MV-4-11 (cell line): ENCODE measurements around the gene POU2AF2.
A peak's percentile ranks its signal among the peaks of the same experiment; 100 is the strongest.
"Not testable (repeated sequence)": the region's sequence is repeated elsewhere in the genome, so short reads cannot be mapped to it uniquely, and the experiment has no call there.

Source experiments
- DNase-seq: peaks from one replicate; lab custom pipeline; 2025; lab: John Stamatoyannopoulos, UW

The POU2AF2 gene

GRCh38 chr11:111303461-111303860 is 57.9 kb downstream of the POU2AF2 start:
- no peak for DNase-seq

DNA sequence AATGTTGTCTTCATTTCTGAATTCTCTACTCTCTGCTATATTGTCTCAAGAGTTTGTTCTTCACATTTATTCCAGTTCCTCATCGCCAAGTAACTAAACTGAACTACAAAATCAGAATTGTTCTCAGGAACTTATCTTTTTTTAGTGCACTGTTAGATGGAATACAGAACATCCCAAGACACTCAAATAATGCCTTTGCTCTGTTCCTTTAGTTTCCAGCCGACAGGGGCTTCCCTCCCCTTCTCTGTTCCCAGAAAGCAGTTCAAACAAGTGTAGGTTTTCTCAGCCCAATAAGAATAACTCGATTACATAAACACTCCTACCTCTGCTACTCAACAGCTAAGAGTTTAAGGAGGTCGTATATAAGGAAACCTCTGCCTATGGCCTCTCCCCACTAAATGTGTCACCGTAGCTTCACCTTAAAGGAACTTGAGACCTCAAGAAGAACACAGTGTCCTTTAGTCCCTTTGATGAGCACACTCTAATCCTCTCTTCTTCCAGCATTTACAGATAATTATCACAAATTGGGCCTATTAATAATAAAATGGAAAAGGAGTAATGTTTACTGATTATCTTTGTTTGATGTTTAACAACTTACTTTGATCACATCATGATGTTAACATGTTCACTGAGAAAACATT is 59.8 kb downstream of the POU2AF2 start:
- no peak for DNase-seq

DNA sequence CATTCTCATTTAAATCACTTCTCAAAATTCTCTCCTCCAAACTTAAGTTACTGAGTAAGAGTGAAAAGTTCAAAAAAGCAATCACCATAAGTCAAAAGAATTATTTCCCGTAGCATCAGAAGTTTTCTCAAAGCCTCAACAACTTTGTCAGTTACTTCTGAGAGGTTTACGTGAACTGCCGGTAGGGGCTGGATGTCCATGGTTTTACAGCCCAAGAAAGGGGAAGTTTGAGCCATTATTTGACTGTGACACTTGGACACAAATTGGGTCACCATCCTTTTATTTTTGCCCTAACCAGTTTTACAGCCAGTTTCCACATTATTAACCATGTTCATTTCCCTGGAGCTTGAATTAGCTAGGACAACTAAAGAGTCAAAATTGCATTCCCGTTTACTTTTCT is 60.4 kb downstream of the POU2AF2 start:
- DNase-seq = peak; percentile 20

GRCh38 chr11:111306321-111306720 is 60.8 kb downstream of the POU2AF2 start:
- no peak for DNase-seq

GRCh38 chr11:111307472-111308108 is 62.1 kb downstream of the POU2AF2 start:
- DNase-seq = no peak

GRCh38 chr11:111308140-111308539 is 62.6 kb downstream of the POU2AF2 start:
- DNase-seq = no peak

- DNase-seq = no peak
Observed at GRCh38 chr11:111309215-111309915, 63.8 kb downstream of the POU2AF2 start.

DNA sequence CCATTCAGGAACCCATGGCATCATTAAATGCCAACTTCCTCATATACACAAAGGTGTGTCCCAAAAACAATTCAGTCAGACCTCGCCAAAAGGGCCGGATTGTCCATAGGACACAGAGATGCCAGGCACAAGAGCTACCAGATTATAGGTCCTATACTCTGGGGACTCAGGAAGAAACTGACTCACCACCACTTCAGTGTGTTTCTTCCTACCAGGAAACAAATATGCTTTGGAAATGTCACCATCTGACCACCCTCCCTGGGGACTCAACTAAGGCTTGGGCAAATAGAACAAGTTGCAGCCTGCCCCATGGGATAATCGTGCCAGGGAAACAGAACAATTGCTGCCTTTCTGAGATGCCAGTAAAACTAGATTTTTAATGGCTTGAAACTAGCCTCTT is 64.6 kb downstream of the POU2AF2 start:
- no peak for DNase-seq

GRCh38 chr11:111310723-111311122 is 65.2 kb downstream of the POU2AF2 start:
- no peak for DNase-seq

GRCh38 chr11:111312076-111312475 is 66.6 kb downstream of the POU2AF2 start:
- no peak for DNase-seq

DNA sequence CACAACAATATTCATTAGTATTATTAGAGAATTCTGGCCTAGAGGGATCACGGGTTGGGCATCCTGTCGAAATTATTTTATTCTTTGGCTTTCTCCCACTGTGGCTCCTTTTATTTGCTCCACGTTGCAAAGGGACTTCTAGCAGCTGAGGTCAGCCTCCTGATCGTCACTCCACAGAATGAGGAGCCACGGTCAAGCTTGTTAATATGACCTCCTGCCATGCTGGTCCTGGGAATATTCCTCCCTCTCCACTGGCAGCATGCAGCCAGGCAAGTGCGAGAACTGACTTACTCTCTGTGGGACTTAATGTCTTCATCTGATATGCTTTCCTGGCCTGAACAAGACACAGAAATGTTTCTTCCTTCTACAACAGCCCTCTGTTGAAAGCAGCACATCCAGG is 73.8 kb downstream of the POU2AF2 start:
- DNase-seq = no peak

DNA sequence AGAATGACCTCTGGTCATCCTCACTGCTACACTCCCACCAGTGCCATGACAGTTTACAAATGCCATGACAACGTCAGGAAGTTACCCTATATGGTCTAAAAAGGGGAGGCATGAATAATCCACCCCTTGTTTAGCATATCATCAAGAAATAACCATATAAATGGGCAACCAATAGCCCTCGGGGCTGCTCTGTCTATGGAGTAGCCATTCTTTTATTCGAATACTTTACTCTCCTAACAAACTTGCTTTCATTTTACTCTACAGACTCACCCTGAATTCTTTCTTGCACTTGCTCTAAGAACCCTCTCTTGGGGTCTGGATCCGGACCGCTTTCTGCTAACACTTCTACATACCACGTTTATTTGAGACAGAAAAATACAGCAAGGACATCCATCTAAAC is 74.7 kb downstream of the POU2AF2 start:
- DNase-seq = not testable (repeated sequence)

DNA sequence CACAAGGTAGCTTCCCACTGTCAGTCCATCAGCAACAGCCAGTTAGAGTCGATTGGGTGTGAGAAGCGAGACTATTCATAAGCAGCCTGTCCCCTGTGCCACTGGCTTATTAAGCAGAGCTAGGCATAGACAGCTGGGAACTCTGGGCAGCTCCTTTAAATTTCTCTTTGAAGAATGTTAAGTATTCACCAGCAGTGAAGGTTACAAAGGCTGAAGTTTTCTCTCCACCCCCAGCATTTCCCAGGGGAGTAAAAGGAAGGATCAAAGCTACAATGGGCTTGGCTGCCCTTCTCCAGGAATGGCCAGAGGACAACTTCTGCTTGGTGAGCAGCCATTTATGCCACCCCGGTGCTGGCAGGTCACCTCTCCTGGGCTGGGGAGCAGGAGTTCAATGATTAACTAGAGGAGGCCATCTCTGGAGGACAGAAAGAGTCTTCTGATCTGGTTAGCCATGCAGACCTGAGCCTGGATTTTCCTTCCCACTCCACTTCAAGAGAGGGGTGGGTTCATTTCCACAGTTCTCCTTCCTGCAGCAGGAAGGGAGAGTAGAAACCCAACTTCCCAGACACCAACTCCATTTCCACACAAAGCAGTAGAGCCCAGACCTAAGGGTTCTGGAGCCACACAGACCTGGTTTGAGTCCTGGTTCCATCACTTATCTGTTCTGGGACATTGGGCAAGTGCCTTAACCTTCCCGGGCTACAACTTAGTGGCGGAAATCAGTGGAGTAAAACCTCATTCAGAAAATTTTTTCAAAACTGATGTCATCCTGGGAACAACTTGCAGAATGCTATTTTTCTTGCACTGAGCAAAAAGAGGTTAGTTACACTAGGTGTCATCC is 75.4 kb downstream of the POU2AF2 start:
- DNase-seq = no peak

GRCh38 chr11:111322534-111322933 is 77.0 kb downstream of the POU2AF2 start:
- no peak for DNase-seq

DNA sequence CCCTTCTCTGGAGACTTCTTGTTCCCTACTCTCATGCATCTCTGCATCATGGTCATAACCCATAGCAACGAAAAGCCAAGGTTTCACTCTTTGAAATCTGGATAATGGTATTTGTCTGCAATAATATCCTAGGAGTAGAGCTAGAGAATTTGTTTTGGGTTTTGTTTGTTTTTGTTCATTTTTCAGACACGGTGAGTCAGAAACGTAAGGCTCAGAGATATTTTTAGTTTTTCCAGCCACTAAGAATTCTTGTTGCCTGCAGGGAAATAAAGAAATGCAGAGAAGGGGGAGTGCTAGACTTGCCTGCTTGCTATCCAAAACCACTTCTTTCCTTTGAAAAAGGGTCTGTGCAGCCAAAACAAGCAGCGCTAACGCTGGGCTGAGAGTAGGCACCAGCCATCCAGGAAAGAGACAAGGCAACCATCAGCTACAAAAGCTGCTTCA is 78.8 kb downstream of the POU2AF2 start:
- DNase-seq = no peak

GRCh38 chr11:111325259-111325658 is 79.7 kb downstream of the POU2AF2 start:
- no peak for DNase-seq

GRCh38 chr11:111326824-111327223 is 81.3 kb downstream of the POU2AF2 start:
- DNase-seq = no peak

DNA sequence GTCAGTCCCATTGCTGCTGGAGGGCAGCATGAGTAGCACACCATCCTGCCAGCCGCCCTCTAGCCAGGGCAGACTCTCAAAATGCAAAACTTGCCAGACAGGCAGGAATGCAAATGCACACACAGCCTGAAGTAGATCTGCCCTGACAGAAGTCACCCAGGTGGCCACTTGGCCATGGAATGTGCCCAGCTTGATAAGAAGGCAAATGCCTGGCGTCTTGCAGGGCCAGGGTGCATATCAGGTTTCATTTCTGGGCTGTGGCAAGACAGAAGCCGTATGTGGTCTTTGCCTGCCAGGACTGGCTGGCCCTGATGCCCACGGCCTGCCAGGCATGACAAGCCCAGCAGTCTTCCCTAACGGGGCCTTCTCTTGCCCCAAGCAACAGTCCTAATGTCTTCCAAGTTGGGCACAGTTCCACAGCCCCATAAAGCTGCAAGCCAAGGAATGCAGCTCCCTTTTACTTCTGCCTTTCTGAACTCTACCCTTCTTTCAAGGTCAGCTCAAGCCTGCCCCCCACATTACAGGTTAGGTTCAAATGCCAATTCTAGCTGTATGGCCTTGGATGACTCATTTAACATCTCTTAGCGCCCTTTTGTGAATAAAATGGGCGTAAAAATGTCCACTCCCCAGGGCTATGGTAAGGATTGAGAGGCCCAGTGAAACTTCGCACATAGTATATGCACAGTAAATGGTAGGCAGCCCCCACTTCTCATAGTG is 82.5 kb downstream of the POU2AF2 start:
- no peak for DNase-seq

GRCh38 chr11:111329306-111330204 is 84.0 kb downstream of the POU2AF2 start:
- DNase-seq = no peak

DNA sequence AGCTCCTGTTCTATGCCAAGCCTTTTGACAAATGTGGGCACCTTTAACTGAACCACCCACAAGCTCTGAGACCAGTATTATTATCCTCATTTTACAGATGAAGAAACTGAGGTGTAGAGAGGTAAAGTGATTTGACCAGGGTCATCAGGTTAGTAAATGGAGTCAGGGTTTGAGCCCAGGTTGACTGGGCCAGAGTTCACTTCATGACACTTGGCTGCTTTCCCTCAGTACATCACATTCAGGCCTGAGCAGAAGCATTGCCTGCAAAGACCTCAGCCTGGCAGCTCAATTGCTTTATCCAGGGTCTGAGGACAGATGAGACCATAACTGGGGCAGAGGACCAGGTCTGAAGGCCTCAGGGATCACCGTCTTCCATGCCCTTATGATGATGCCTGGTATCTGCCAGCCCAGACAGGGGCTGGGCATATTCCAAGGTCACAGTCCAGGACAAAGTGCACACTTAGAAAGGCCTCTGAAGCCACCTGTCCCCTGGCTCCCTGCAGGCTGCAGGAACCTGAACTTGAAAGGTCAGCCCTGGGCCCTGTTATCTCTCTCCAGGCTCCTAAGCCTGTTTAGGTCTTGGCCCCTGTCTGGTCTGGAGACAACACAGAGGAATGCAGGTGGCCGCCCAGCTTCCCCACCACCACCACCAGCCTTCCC is 84.8 kb downstream of the POU2AF2 start:
- no peak for DNase-seq
